ENCODE measurements around the gene P3H2. TPM values are rescaled to one million over a fixed set of nuclear protein-coding genes. Genes with fewer than 3 reads are reported as not detected.
A peak's percentile ranks its signal among the peaks of the same experiment; 100 is the strongest.
"Not testable (repeated sequence)": the region's sequence is repeated elsewhere in the genome, so short reads cannot be mapped to it uniquely, and the experiment has no call there.

The P3H2 gene
- total and polyA plus RNA-seq, 8 donors = 1.4 to 46.1 (median 20.3) TPM

- intact Hi-C loops (cut with DNase I; ENCODE audit: low total_unique reads) = no loop called here
- H3K36me3 ChIP-seq = no peaks in the 10 kb centered on the region
- DNase-seq = no peak
- WGBS, 5 donors = 37 to 53% (median 47%) methylated on average over 2 of the region's 2 CpGs
- no peaks in the 10 kb centered on the region for H3K4me1 ChIP-seq
- no peak overlapping the region for H3K4me3 ChIP-seq
- no peak overlapping the region for H3K27ac ChIP-seq
- H3K9me3 ChIP-seq = no peaks in the 10 kb centered on the region
- H3K27me3 ChIP-seq = no peaks in the 10 kb centered on the region
- TF ChIP-seq POLR2AphosphoS5 (IDR thresholded peaks at IDR 0.05) (no peak), CTCF (IDR thresholded peaks at IDR 0.05) (no peak), EP300 (IDR thresholded peaks at IDR 0.05) (no peak), POLR2A (IDR thresholded peaks at IDR 0.05) (no peak)
These were observed 37.6 kb upstream of the P3H2 start for GRCh38 chr3:190158261-190158660.

- intact Hi-C loops (cut with DNase I; ENCODE audit: low total_unique reads) = no loop called here
- H3K27me3 ChIP-seq = no peaks in the 10 kb centered on the region
- no peaks in the 10 kb centered on the region for H3K9me3 ChIP-seq
- H3K36me3 ChIP-seq = no peaks in the 10 kb centered on the region
- H3K4me1 ChIP-seq = peaks cover 0 to 5% (median 0%) of the 10 kb centered on the region in 4 donors
- peak; percentile 43 to 54 for DNase-seq
- WGBS, 5 donors = 25 to 73% (median 59%) methylated on average over 4 of the region's 4 CpGs
- TF ChIP-seq POLR2A (IDR thresholded peaks at IDR 0.05) (no peak), POLR2AphosphoS5 (IDR thresholded peaks at IDR 0.05) (peak in 2 of 3 donors; percentile 36 to 43)
- H3K4me3 ChIP-seq = no peak overlapping the region
- peak overlapping the region in 3 of 5 donors; percentile 49 to 70 (median 60) for H3K27ac ChIP-seq
These were observed 35.1 kb upstream of the P3H2 start for GRCh38 chr3:190155752-190156151.

DNA sequence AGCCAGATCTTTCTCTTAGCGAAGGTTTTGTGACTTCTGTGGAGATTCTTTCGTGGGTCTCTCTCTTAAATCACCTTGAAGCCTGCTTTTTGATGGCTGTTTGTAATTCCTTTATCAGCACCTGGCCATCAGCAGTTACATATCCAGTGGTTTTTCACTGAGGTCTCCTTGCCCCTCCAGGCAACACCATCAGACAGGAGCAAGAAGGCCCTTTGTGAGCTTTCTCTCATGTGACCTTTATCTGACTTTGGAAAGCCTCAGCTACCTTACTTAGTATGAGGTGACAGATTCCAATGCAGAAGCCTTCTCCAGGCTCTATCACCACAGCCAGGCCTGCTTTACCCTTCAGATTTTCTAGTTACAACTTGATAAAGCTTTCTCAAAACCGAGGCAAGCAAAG lies 30.0 kb upstream of the P3H2 start:
- Histone ChIP-seq H3K9me3 (no peaks in the 10 kb centered on the region), H3K36me3 (no peaks in the 10 kb centered on the region), H3K27ac (no peak overlapping the region), H3K27me3 (no peaks in the 10 kb centered on the region), H3K4me3 (no peak overlapping the region), H3K4me1 (peaks cover 0 to 5% (median 0%) of the 10 kb centered on the region in 4 donors)
- no peak for DNase-seq
- WGBS, 5 donors = 71 to 75% (median 73%) methylated on average over 3 of the region's 3 CpGs
- no peak for TF ChIP-seq EP300 (IDR thresholded peaks at IDR 0.05)
- TF ChIP-seq POLR2A (IDR thresholded peaks at IDR 0.05) = no peak
- TF ChIP-seq POLR2AphosphoS5 (IDR thresholded peaks at IDR 0.05) = no peak
- TF ChIP-seq CTCF (IDR thresholded peaks at IDR 0.05) = no peak
- intact Hi-C loops (cut with DNase I; ENCODE audit: low total_unique reads) = no loop called here

GRCh38 chr3:190149830-190150619 lies 29.3 kb upstream of the P3H2 start:
- H3K9me3 ChIP-seq; DNase-seq; H3K27ac ChIP-seq; H3K36me3 ChIP-seq; H3K4me1 ChIP-seq; H3K27me3 ChIP-seq; H3K4me3 ChIP-seq; intact Hi-C loops (cut with DNase I; ENCODE audit: low total_unique reads): not testable (repeated sequence)
- WGBS, 5 donors = 81 to 92% (median 91%) methylated on average over 6 of the region's 6 CpGs

- H3K9me3 ChIP-seq; intact Hi-C loops (cut with DNase I; ENCODE audit: low total_unique reads); H3K27me3 ChIP-seq; H3K27ac ChIP-seq; DNase-seq; H3K4me3 ChIP-seq; H3K4me1 ChIP-seq; H3K36me3 ChIP-seq: not testable (repeated sequence)
- 78 to 95% (median 84%) methylated on average over 7 of the region's 7 CpGs for WGBS, 5 donors
These were observed 24.1 kb upstream of the P3H2 start for GRCh38 chr3:190144793-190145192.

- Histone ChIP-seq H3K27me3 (no peaks in the 10 kb centered on the region), H3K27ac (no peak overlapping the region), H3K4me1 (no peaks in the 10 kb centered on the region), H3K9me3 (no peaks in the 10 kb centered on the region), H3K4me3 (no peak overlapping the region), H3K36me3 (no peaks in the 10 kb centered on the region)
- intact Hi-C loops (cut with DNase I; ENCODE audit: low total_unique reads) = no loop called here
- DNase-seq = no peak
- TF ChIP-seq EP300 (IDR thresholded peaks at IDR 0.05) = no peak
- no peak for TF ChIP-seq CTCF (IDR thresholded peaks at IDR 0.05)
- no peak for TF ChIP-seq POLR2AphosphoS5 (IDR thresholded peaks at IDR 0.05)
- TF ChIP-seq POLR2A (IDR thresholded peaks at IDR 0.05) = no peak
- 85 to 94% (median 90%) methylated on average over 3 of the region's 3 CpGs for WGBS, 5 donors
These were observed 21.3 kb upstream of the P3H2 start for GRCh38 chr3:190142041-190142440.

Data from stomach (tissue), 9 donors.